Aorta (tissue), 5 donors: ENCODE results near the gene FRMD4A. TPM values are rescaled to one million over a fixed set of nuclear protein-coding genes. Genes with fewer than 3 reads are reported as not detected.
"Not testable (repeated sequence)": the region's sequence is repeated elsewhere in the genome, so short reads cannot be mapped to it uniquely, and the experiment has no call there.

Experiments
- ATAC-seq: fragments of 200-7000 bp; cut with Tn5 transposase; one replicate; pipeline ENCODE4 v1.9.1; 2022; ENCODE audit warnings: moderate library complexity; ENCODE audit not compliant: low FRiP score
- DNase-seq, 2 donors: peaks; one replicate each; pipeline ENCODE4 v3.0.0-alpha.2; 2020
- H3K27ac ChIP-seq, 2 donors: one replicate each; pipeline ENCODE4 v1.5.1; 2013; ENCODE audit warnings: low read length in 2 of 2, mild to moderate bottlenecking in 2 of 2, moderate library complexity in 2 of 2, control low read depth in 1 of 2, inconsistent platforms in 1 of 2, low read depth in 1 of 2
- H3K27me3 ChIP-seq, 2 donors: one replicate each; pipeline ENCODE4 v1.6.1; 2013; ENCODE audit warnings: control low read depth in 1 of 2, low read length in 1 of 2, mild to moderate bottlenecking in 1 of 2, moderate library complexity in 1 of 2; ENCODE audit not compliant: insufficient read depth in 2 of 2, control insufficient read depth in 1 of 2
- H3K36me3 ChIP-seq, 2 donors: one replicate each; pipeline ENCODE4 v1.6.1; 2013; ENCODE audit warnings: control low read depth in 1 of 2, low read length in 1 of 2, mild to moderate bottlenecking in 1 of 2; ENCODE audit not compliant: insufficient read depth in 2 of 2, control insufficient read depth in 1 of 2
- H3K4me1 ChIP-seq, 2 donors: one replicate each; pipeline ENCODE4 v1.6.1; 2013; ENCODE audit warnings: low read length in 2 of 2, control low read depth in 1 of 2, mild to moderate bottlenecking in 1 of 2, moderate library complexity in 1 of 2; ENCODE audit not compliant: insufficient read depth in 2 of 2, control insufficient read depth in 1 of 2
- H3K4me3 ChIP-seq, 2 donors: one replicate each; pipeline ENCODE4 v1.5.1; 2013; ENCODE audit warnings: low read length in 2 of 2, control low read depth in 1 of 2, mild to moderate bottlenecking in 1 of 2
- H3K9me3 ChIP-seq: one replicate; pipeline ENCODE4 v1.6.1; 2013; ENCODE audit warnings: mild to moderate bottlenecking, low read length; ENCODE audit not compliant: control insufficient read depth
- WGBS, 2 donors: extraction: QIAGEN DNeasy Blood & Tissue Kit; methylation state at CpG; one replicate each; pipeline ENCODE4 v1.1.7; 2013; 5-methylcytosine and 5-hydroxymethylcytosine counted together
- intact Hi-C, 2 donors: fragments of 100-400 bp; cut with DNase I; formaldehyde crosslinking; loops; one replicate each; pipeline versions ENCODE4 v1.14.2 to v1.15.0; 2022
- polyA plus RNA-seq, 2 donors: library from polyadenylated mRNA; stranded (reverse); fragments of 200-250 nt; gene quantifications; one replicate each; pipeline ENCODE4 v1.2.3, GENCODE V29; 2013
- total RNA-seq, 2 donors: library from RNA; stranded (reverse); fragmentation: NEBNext Ultra II Directional; extraction: Animal tissue kit (Norgen Biotek cat#: 25700); gene quantifications; one replicate each; pipeline ENCODE4 v1.2.1, GENCODE V29; 2021
- donor health status: healthy with polysubstance abuse.
- donor health status: Bipolar disorder and iron deficiency.
- donor health status: DM: no; HTN: no; CAD: no.
- donor health status: DM: no; HTN: no; CAD: no.
- donor health status: DM: yes; HTN: yes; CAD: no.

The FRMD4A gene
- total and polyA plus RNA-seq, 4 donors: 11.4 to 65.6 (median 39.7) TPM

GRCh38 chr10:14200698-14201544 lies 129.8 kb downstream of the FRMD4A start:
- intact Hi-C loops: no loop called here
- H3K4me1 ChIP-seq: no peaks in the 10 kb centered on the region
- no peak for DNase-seq

GRCh38 chr10:14199098-14199497 lies 131.6 kb downstream of the FRMD4A start:
- H3K4me3 ChIP-seq, H3K9me3 ChIP-seq, DNase-seq, H3K4me1 ChIP-seq, H3K27ac ChIP-seq, ATAC-seq, H3K36me3 ChIP-seq, H3K27me3 ChIP-seq: not testable (repeated sequence)
- WGBS, 2 donors: 90 to 95% methylated on average over 4 of the region's 4 CpGs
- intact Hi-C loops: loop anchor here (5.0 kb wide), 2 partner anchors 128 to 278 kb away; no protein-coding TSS in a partner anchor

More at GRCh38 chr10:14200698-14201544, 129.8 kb downstream of the FRMD4A start:
- no peak for ATAC-seq
- no peaks in the 10 kb centered on the region for H3K36me3 ChIP-seq
- no peaks in the 10 kb centered on the region for H3K27me3 ChIP-seq
- H3K27ac ChIP-seq: no peak overlapping the region
- H3K4me3 ChIP-seq: no peak overlapping the region
- 39 to 47% methylated on average over 16 of the region's 16 CpGs for WGBS, 2 donors
- H3K9me3 ChIP-seq: no peaks in the 10 kb centered on the region

- WGBS, 2 donors: 88 to 89% methylated on average over 9 of the region's 9 CpGs
- intact Hi-C loops: loop anchor here (5.0 kb wide), 2 partner anchors 129 to 279 kb away; no protein-coding TSS in a partner anchor
- Histone ChIP-seq H3K36me3 (no peaks in the 10 kb centered on the region), H3K27ac (no peak overlapping the region), H3K27me3 (no peaks in the 10 kb centered on the region), H3K4me3 (no peak overlapping the region), H3K4me1 (no peaks in the 10 kb centered on the region), H3K9me3 (no peaks in the 10 kb centered on the region)
- ATAC-seq (no peak), DNase-seq (no peak)
Measured at GRCh38 chr10:14198078-14198477, 132.6 kb downstream of the FRMD4A start.

GRCh38 chr10:14196113-14196512 lies 134.6 kb downstream of the FRMD4A start:
- no peaks in the 10 kb centered on the region for H3K9me3 ChIP-seq
- H3K27ac ChIP-seq: no peak overlapping the region
- ATAC-seq: no peak
- no peak for DNase-seq
- H3K4me3 ChIP-seq: no peak overlapping the region
- intact Hi-C loops: loop anchor here (5.0 kb wide), 2 partner anchors 131 to 281 kb away; no protein-coding TSS in a partner anchor
- H3K36me3 ChIP-seq: no peaks in the 10 kb centered on the region
- no peaks in the 10 kb centered on the region for H3K4me1 ChIP-seq
- H3K27me3 ChIP-seq: no peaks in the 10 kb centered on the region

- DNase-seq (no peak), ATAC-seq (no peak)
- no peaks in the 10 kb centered on the region for H3K36me3 ChIP-seq
- no peak overlapping the region for H3K4me3 ChIP-seq
- H3K9me3 ChIP-seq: no peaks in the 10 kb centered on the region
- WGBS, 2 donors: 80 to 85% methylated on average over 6 of the region's 6 CpGs
- H3K27me3 ChIP-seq: no peaks in the 10 kb centered on the region
- intact Hi-C loops: loop anchor here (5.0 kb wide), 2 partner anchors 132 to 282 kb away; no protein-coding TSS in a partner anchor
- H3K27ac ChIP-seq: no peak overlapping the region
- H3K4me1 ChIP-seq: no peaks in the 10 kb centered on the region
Measured at GRCh38 chr10:14195433-14195832, 135.3 kb downstream of the FRMD4A start.

- DNase-seq (no peak), ATAC-seq (no peak)
- no peak overlapping the region for H3K27ac ChIP-seq
- no peaks in the 10 kb centered on the region for H3K9me3 ChIP-seq
- no peak overlapping the region for H3K4me3 ChIP-seq
- intact Hi-C loops: no loop called here
- H3K4me1 ChIP-seq: no peaks in the 10 kb centered on the region
- 85 to 86% methylated on average over 2 of the region's 2 CpGs for WGBS, 2 donors
- no peaks in the 10 kb centered on the region for H3K27me3 ChIP-seq
- H3K36me3 ChIP-seq: no peaks in the 10 kb centered on the region
Measured at GRCh38 chr10:14192746-14193145, 138.0 kb downstream of the FRMD4A start.

GRCh38 chr10:14191871-14192270 lies 138.9 kb downstream of the FRMD4A start:
- Histone ChIP-seq H3K4me3 (no peak overlapping the region), H3K27ac (no peak overlapping the region), H3K9me3 (no peaks in the 10 kb centered on the region), H3K27me3 (no peaks in the 10 kb centered on the region), H3K36me3 (no peaks in the 10 kb centered on the region), H3K4me1 (no peaks in the 10 kb centered on the region)
- ATAC-seq (no peak), DNase-seq (no peak)
- intact Hi-C loops: no loop called here
- 70 to 72% methylated on average over 1 of the region's 1 CpG for WGBS, 2 donors

GRCh38 chr10:14191407-14191806 lies 139.3 kb downstream of the FRMD4A start:
- Histone ChIP-seq H3K27me3 (no peaks in the 10 kb centered on the region), H3K36me3 (no peaks in the 10 kb centered on the region), H3K4me1 (no peaks in the 10 kb centered on the region), H3K9me3 (no peaks in the 10 kb centered on the region), H3K27ac (no peak overlapping the region), H3K4me3 (no peak overlapping the region)
- intact Hi-C loops: no loop called here
- DNase-seq: no peak
- 65 to 74% methylated on average over 5 of the region's 5 CpGs for WGBS, 2 donors
- ATAC-seq: no peak

GRCh38 chr10:14190702-14191101 lies 140.0 kb downstream of the FRMD4A start:
- Histone ChIP-seq H3K36me3 (no peaks in the 10 kb centered on the region), H3K4me3 (no peak overlapping the region), H3K27ac (no peak overlapping the region), H3K27me3 (no peaks in the 10 kb centered on the region), H3K9me3 (no peaks in the 10 kb centered on the region), H3K4me1 (no peaks in the 10 kb centered on the region)
- 76 to 89% methylated on average over 4 of the region's 4 CpGs for WGBS, 2 donors
- ATAC-seq: no peak
- intact Hi-C loops: no loop called here
- DNase-seq: no peak
